ENCODE measurements around the gene RBP3.
A peak's percentile ranks its signal among the peaks of the same experiment; 100 is the strongest.

The RBP3 gene

GRCh38 chr10:47311193-47311931 lies 36.8 kb upstream of the RBP3 start:
- Histone ChIP-seq H3K4me2 (ENCODE audit: low read length) (no peak overlapping the region), H3K4me1 (no peaks in the 10 kb centered on the region), H3K27me3 (ENCODE audit: control insufficient read depth, insufficient read depth, low read length) (no peaks in the 10 kb centered on the region), H3K36me3 (ENCODE audit: control insufficient read depth, insufficient read depth, low read length) (no peaks in the 10 kb centered on the region), H3K9ac (no peak overlapping the region), H3K9me3 (ENCODE audit: control insufficient read depth, low read length) (no peaks in the 10 kb centered on the region), H3K79me2 (no peaks in the 10 kb centered on the region), H2AFZ (no peak overlapping the region), H3K27ac (no peak overlapping the region), H3K4me3 (ENCODE audit: low read depth, low read length) (no peak overlapping the region)
- no peak for TF ChIP-seq CTCF (IDR thresholded peaks at IDR 0.05)

DNA sequence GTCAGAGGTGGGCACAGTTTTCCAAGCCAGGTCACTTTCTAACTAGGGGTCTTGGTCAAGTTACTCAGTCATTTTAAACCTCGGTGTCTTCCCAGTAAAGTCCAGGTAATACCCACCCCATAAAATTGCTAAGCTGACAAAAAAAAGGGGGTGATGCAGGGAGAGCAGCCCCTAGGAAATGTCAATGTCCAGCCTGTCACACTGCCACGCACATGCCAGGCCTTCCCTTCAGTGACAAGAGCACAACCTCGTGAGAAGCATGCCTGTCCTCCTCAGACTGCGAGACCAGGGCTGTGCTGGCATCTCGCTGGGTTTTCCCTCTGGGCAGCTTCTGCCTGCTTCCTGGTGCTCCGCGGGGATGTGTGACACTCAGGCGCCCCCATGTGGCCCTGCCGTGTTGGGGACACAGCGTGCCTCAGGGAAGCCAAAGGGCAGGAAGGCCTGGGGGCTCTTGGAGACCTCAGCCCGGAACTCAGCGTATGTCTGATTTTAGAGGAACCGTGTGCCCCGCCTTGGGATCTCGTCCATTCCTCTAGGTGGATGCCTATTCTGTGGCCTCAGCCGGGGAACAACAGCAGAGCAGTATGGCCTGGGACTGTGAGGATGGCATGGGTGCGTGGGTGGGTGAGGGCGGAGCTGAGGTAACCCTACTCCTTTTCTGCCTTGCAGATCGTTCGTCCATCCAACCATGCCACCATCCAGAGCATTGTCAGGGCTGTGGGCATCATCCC lies 36.1 kb upstream of the RBP3 start:
- no peaks in the 10 kb centered on the region for H3K9me3 ChIP-seq (ENCODE audit: control insufficient read depth, low read length)
- peak; percentile 55 for TF ChIP-seq CTCF (IDR thresholded peaks at IDR 0.05)
- no peak overlapping the region for H2AFZ ChIP-seq
- no peak overlapping the region for H3K9ac ChIP-seq
- H3K27me3 ChIP-seq (ENCODE audit: control insufficient read depth, insufficient read depth, low read length) = no peaks in the 10 kb centered on the region
- no peak overlapping the region for H3K27ac ChIP-seq
- H3K79me2 ChIP-seq = no peaks in the 10 kb centered on the region
- H3K4me3 ChIP-seq (ENCODE audit: low read depth, low read length) = no peak overlapping the region
- H3K4me2 ChIP-seq (ENCODE audit: low read length) = no peak overlapping the region
- no peaks in the 10 kb centered on the region for H3K4me1 ChIP-seq
- no peaks in the 10 kb centered on the region for H3K36me3 ChIP-seq (ENCODE audit: control insufficient read depth, insufficient read depth, low read length)

- H3K27me3 ChIP-seq (ENCODE audit: control insufficient read depth, insufficient read depth, low read length) = no peaks in the 10 kb centered on the region
- no peak overlapping the region for H3K4me3 ChIP-seq (ENCODE audit: low read depth, low read length)
- no peak for TF ChIP-seq CTCF (IDR thresholded peaks at IDR 0.05)
- H3K4me1 ChIP-seq = no peaks in the 10 kb centered on the region
- no peak overlapping the region for H3K4me2 ChIP-seq (ENCODE audit: low read length)
- no peaks in the 10 kb centered on the region for H3K79me2 ChIP-seq
- no peak overlapping the region for H3K27ac ChIP-seq
- no peak overlapping the region for H3K9ac ChIP-seq
- no peaks in the 10 kb centered on the region for H3K36me3 ChIP-seq (ENCODE audit: control insufficient read depth, insufficient read depth, low read length)
- no peaks in the 10 kb centered on the region for H3K9me3 ChIP-seq (ENCODE audit: control insufficient read depth, low read length)
- H2AFZ ChIP-seq = no peak overlapping the region
Measured at GRCh38 chr10:47312663-47312995, 35.5 kb upstream of the RBP3 start.

DNA sequence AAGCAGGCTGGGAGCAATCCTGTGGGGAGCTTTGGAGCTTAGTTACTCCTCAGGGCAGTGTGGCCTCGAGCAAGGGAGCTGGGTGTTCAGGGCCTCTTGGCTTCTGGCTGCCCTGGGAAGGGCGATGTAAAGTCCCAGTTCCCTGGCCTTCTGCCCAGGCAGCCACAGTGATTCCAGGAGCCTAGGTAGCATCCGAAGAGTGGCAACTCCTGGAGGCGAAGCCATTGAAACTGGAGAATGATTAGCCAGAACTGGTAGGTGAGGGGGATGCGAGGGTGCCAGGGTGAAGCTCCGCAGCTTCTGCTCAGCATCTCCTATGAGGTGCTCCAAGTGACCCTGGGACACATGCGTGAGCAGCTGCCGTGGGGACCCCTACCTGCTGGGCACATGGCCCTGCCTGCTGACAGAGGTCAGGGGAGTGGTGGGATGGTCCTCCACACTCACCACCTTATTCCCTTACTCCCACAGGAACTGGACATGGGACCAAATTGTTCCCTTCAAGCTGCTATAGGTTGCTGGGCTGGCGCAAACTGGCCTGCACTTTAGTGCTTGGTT lies 33.7 kb upstream of the RBP3 start:
- H3K4me1 ChIP-seq = no peaks in the 10 kb centered on the region
- H2AFZ ChIP-seq = no peak overlapping the region
- H3K9me3 ChIP-seq (ENCODE audit: control insufficient read depth, low read length) = no peaks in the 10 kb centered on the region
- H3K4me3 ChIP-seq (ENCODE audit: low read depth, low read length) = no peak overlapping the region
- H3K9ac ChIP-seq = no peak overlapping the region
- H3K27ac ChIP-seq = no peak overlapping the region
- no peak for TF ChIP-seq CTCF (IDR thresholded peaks at IDR 0.05)
- H3K36me3 ChIP-seq (ENCODE audit: control insufficient read depth, insufficient read depth, low read length) = no peaks in the 10 kb centered on the region
- no peaks in the 10 kb centered on the region for H3K27me3 ChIP-seq (ENCODE audit: control insufficient read depth, insufficient read depth, low read length)
- H3K79me2 ChIP-seq = no peaks in the 10 kb centered on the region
- H3K4me2 ChIP-seq (ENCODE audit: low read length) = no peak overlapping the region
